GM21528 (cell line): ENCODE measurements around the gene GBE1.

Experiments
- ATAC-seq: cut with Tn5 transposase; IDR thresholded peaks from one replicate; pipeline ENCODE4 v1.9.1; 2021; ENCODE audit warnings: mild to moderate bottlenecking, moderate library complexity; ENCODE audit not compliant: unreplicated experiment, low FRiP score

The GBE1 gene

GRCh38 chr3:81638480-81638879 is 123.0 kb downstream of the GBE1 start:
- ATAC-seq, result no peak

- ATAC-seq, result no peak
Observed at GRCh38 chr3:81632659-81633058, 128.8 kb downstream of the GBE1 start.

GRCh38 chr3:81624756-81625155 is 136.7 kb downstream of the GBE1 start:
- no peak for ATAC-seq

GRCh38 chr3:81622395-81622794 is 139.1 kb downstream of the GBE1 start:
- ATAC-seq, result no peak

GRCh38 chr3:81621277-81621676 is 140.2 kb downstream of the GBE1 start:
- ATAC-seq, result no peak

- no peak for ATAC-seq
Observed at GRCh38 chr3:81620849-81621248, 140.6 kb downstream of the GBE1 start.

- ATAC-seq, result no peak
Observed at GRCh38 chr3:81612768-81613167, 148.7 kb downstream of the GBE1 start.

- no peak for ATAC-seq
Observed at GRCh38 chr3:81602781-81603180, 158.7 kb downstream of the GBE1 start.

- ATAC-seq, result no peak
Observed at GRCh38 chr3:81601707-81602305, 159.6 kb downstream of the GBE1 start.

GRCh38 chr3:81592101-81592500 is 169.3 kb downstream of the GBE1 start:
- ATAC-seq, result no peak

- ATAC-seq, result no peak
Observed at GRCh38 chr3:81585937-81586336, 175.5 kb downstream of the GBE1 start.

GRCh38 chr3:81585056-81585455 is 176.4 kb downstream of the GBE1 start:
- no peak for ATAC-seq

GRCh38 chr3:81581966-81582599 is 179.4 kb downstream of the GBE1 start:
- no peak for ATAC-seq

- ATAC-seq, result no peak
Observed at GRCh38 chr3:81580355-81580754, 181.1 kb downstream of the GBE1 start.

- no peak for ATAC-seq
Observed at GRCh38 chr3:81579744-81580143, 181.7 kb downstream of the GBE1 start.

- no peak for ATAC-seq
Observed at GRCh38 chr3:81572201-81572756, 189.2 kb downstream of the GBE1 start.

- no peak for ATAC-seq
Observed at GRCh38 chr3:81568378-81568777, 193.1 kb downstream of the GBE1 start.

- no peak for ATAC-seq
Observed at GRCh38 chr3:81565041-81565440, 196.4 kb downstream of the GBE1 start.

GRCh38 chr3:81558106-81558505 is 203.3 kb downstream of the GBE1 start:
- no peak for ATAC-seq

- ATAC-seq, result no peak
Observed at GRCh38 chr3:81554801-81555200, 206.6 kb downstream of the GBE1 start.

GRCh38 chr3:81554388-81554787 is 207.1 kb downstream of the GBE1 start:
- ATAC-seq, result no peak

GRCh38 chr3:81550415-81550814 is 211.0 kb downstream of the GBE1 start:
- ATAC-seq, result no peak
